Endothelial cell of umbilical vein (primary cell): ENCODE results near the gene RGSL1. TPM values are rescaled to one million over a fixed set of nuclear protein-coding genes. Genes with fewer than 3 reads are reported as not detected.

Source experiments
- BruUV-seq: library from RNA; stranded (reverse); fragments of 400-500 nt; replicated peaks from 2 replicates; lab custom pipeline; 2021; lab: Mats Ljungman, UMichigan
- CTCF ChIA-PET: fragments of 300-600, 350-600 bp; sonication (Branson Sonifier 250); formaldehyde crosslinking; loops from one replicate; lab custom pipeline; 2021; ENCODE audit warnings: antibody characterized with exemption, inconsistent platforms; lab: Charles Lee
- POLR2A ChIA-PET: fragments of 300-600, 350-600 bp; sonication (Branson Sonifier 250); formaldehyde crosslinking; loops from one replicate; lab custom pipeline; 2021; ENCODE audit warnings: antibody characterized with exemption, inconsistent platforms; lab: Charles Lee
- DNase-seq: peaks from one replicate; pipeline ENCODE4 v3.0.0-alpha.2; 2011; ENCODE audit warnings: low read depth, low spot score
- FAIRE-seq: peaks from 2 replicates; lab custom pipeline; 2011; peaks lifted over from hg19 to GRCh38; lab: Jason Lieb, UNC
- H2AFZ ChIP-seq: 2 replicates; pipeline ENCODE4 v1.6.0; 2012; ENCODE audit warnings: low read depth, low read length, control low read depth, inconsistent platforms
- H3K27ac ChIP-seq: 2 replicates; pipeline ENCODE4 v1.5.1; 2011; ENCODE audit warnings: low read depth, mild to moderate bottlenecking, control low read depth, low read length, moderate library complexity; ENCODE audit not compliant: insufficient read depth
- H3K27me3 ChIP-seq, 2 experiments: 2 replicates each; pipeline versions ENCODE4 v1.6.0 to v1.6.1; 2011; ENCODE audit warnings: low read length in 2 of 2, mixed read lengths in 1 of 2; ENCODE audit not compliant: control insufficient read depth in 2 of 2, insufficient read depth in 2 of 2
- H3K36me3 ChIP-seq, 2 experiments: 2 replicates in 1 of 2; 3 replicates in 1 of 2; pipeline ENCODE4 v1.5.1; 2011; ENCODE audit warnings: low read length in 2 of 2, mild to moderate bottlenecking in 1 of 2, moderate library complexity in 1 of 2; ENCODE audit not compliant: control insufficient read depth in 2 of 2, insufficient read depth in 2 of 2; ENCODE audit errors: extremely low read depth in 1 of 2
- H3K4me1 ChIP-seq: 3 replicates; pipeline ENCODE4 v1.5.1; 2011; ENCODE audit warnings: mild to moderate bottlenecking, low read length; ENCODE audit not compliant: control insufficient read depth, insufficient read depth; ENCODE audit errors: extremely low read depth
- H3K4me2 ChIP-seq: 2 replicates; pipeline ENCODE4 v1.6.1; 2011; ENCODE audit warnings: low read length, control low read depth, mixed read lengths; ENCODE audit not compliant: insufficient read depth
- H3K4me3 ChIP-seq, 3 experiments: fragments of 200-600 bp in 1 of 3; sonication (generic), shearing (Covaris generic) in 1 of 3; replicated peaks in 1 of 3; 2 replicates each; pipeline ENCODE4 v1.5.1; 2011 to 2016; ENCODE audit warnings: control low read depth in 3 of 3, low read length in 3 of 3, mild to moderate bottlenecking in 2 of 3, inconsistent platforms in 1 of 3, low read depth in 1 of 3, moderate library complexity in 1 of 3; ENCODE audit not compliant: insufficient read depth in 1 of 3
- H3K79me2 ChIP-seq: 2 replicates; pipeline ENCODE4 v1.6.0; 2012; ENCODE audit warnings: low read length, inconsistent platforms; ENCODE audit not compliant: control insufficient read depth, insufficient read depth
- H3K9ac ChIP-seq: replicated peaks from 2 replicates; pipeline ENCODE3; 2011; ENCODE audit warnings: low read length, control low read depth; ENCODE audit not compliant: insufficient read depth; ENCODE audit errors: extremely low read depth
- H3K9me1 ChIP-seq: replicated peaks from 3 replicates; pipeline ENCODE4 v1.6.0; 2011; ENCODE audit warnings: mild to moderate bottlenecking, low read length; ENCODE audit not compliant: control insufficient read depth, insufficient read depth; ENCODE audit errors: extremely low read depth
- H3K9me3 ChIP-seq: replicated peaks from 2 replicates; pipeline ENCODE4 v1.5.1; 2012; ENCODE audit warnings: low read length, inconsistent platforms; ENCODE audit not compliant: control insufficient read depth, insufficient read depth
- H4K20me1 ChIP-seq: replicated peaks from 2 replicates; pipeline ENCODE3; 2011; ENCODE audit warnings: mild to moderate bottlenecking, low read length; ENCODE audit not compliant: control insufficient read depth, insufficient read depth; ENCODE audit errors: extremely low read depth
- EZH2 ChIP-seq: IDR thresholded peaks from 2 replicates; pipeline ENCODE4 v1.6.1; 2012; ENCODE audit warnings: borderline replicate concordance, low read depth, mild to moderate bottlenecking, moderate library complexity, low read length, inconsistent platforms; ENCODE audit not compliant: severe bottlenecking
- FOS ChIP-seq: IDR thresholded peaks from 2 replicates; pipeline ENCODE4 v1.6.1; 2011; ENCODE audit warnings: mild to moderate bottlenecking, low read length, moderate library complexity, borderline replicate concordance; ENCODE audit not compliant: insufficient read depth
- GATA2 ChIP-seq: IDR thresholded peaks from 2 replicates; pipeline ENCODE4 v1.7.0; 2011; ENCODE audit warnings: low read depth, mild to moderate bottlenecking, moderate library complexity, mixed read lengths, low read length; ENCODE audit not compliant: insufficient read length, insufficient read depth
- JUN ChIP-seq: IDR thresholded peaks from 2 replicates; pipeline ENCODE4 v1.6.1; 2011; ENCODE audit warnings: borderline replicate concordance, low read depth; ENCODE audit not compliant: insufficient read length, insufficient read depth
- MYC ChIP-seq: IDR thresholded peaks from one replicate; pipeline ENCODE4 v1.6.1; 2011; ENCODE audit warnings: mild to moderate bottlenecking, low read depth, low read length
- POLR2A ChIP-seq: IDR thresholded peaks from 2 replicates; pipeline ENCODE4 v1.6.1; 2012; ENCODE audit warnings: low read depth, mild to moderate bottlenecking, control low read depth, low read length
- dilution Hi-C: fragments of 300-500 bp; cut with MboI; formaldehyde crosslinking; loops from one replicate; pipeline ENCODE4 v1.15.0; 2019; ENCODE audit warnings: low sequenced_read_pairs; ENCODE audit not compliant: extremely low pct_ligation_motif_present
- intact Hi-C: fragments of 100-400 bp; cut with micrococcal nuclease; formaldehyde crosslinking; loops from one replicate; pipeline ENCODE4 v1.10.0; 2022
- polyA plus RNA-seq, 4 experiments: library from polyadenylated mRNA; depleted of rRNA in 3 of 4; stranded (reverse) in 3 of 4; unstranded in 1 of 4; fragments of >200 nt; gene quantifications; 2 replicates each; pipeline versions ENCODE4 v1.2.1 to v1.2.3, GENCODE V29; 2011 to 2012; ENCODE audit warnings: missing spikeins in 1 of 4
- total RNA-seq: library from RNA; stranded (reverse); gene quantifications from 2 replicates; pipeline ENCODE4 v1.2.3, GENCODE V29; 2021
- TF ChIP-seq, protein P1 (sequence below): IDR thresholded peaks from 2 replicates; pipeline ENCODE4 v1.6.1; 2011; ENCODE audit not compliant: insufficient read depth, insufficient read length
- TF ChIP-seq, protein P2 (sequence below), 2 donors: IDR thresholded peaks; 1 replicate in 1 of 2; 2 replicates in 1 of 2; pipeline ENCODE4 v1.5.1; 2011; ENCODE audit warnings: low read length in 2 of 2, mild to moderate bottlenecking in 2 of 2, moderate library complexity in 2 of 2, control low read depth in 1 of 2, inconsistent platforms in 1 of 2, low read depth in 1 of 2; ENCODE audit not compliant: insufficient read depth in 1 of 2; ENCODE audit errors: extremely low read depth in 1 of 2

RGSL1 gene
- total and polyA plus RNA-seq, 2 donors (not counting 3 experiments of a cell fraction or from before 2014, with no cell fraction given) = not detected

DNA sequence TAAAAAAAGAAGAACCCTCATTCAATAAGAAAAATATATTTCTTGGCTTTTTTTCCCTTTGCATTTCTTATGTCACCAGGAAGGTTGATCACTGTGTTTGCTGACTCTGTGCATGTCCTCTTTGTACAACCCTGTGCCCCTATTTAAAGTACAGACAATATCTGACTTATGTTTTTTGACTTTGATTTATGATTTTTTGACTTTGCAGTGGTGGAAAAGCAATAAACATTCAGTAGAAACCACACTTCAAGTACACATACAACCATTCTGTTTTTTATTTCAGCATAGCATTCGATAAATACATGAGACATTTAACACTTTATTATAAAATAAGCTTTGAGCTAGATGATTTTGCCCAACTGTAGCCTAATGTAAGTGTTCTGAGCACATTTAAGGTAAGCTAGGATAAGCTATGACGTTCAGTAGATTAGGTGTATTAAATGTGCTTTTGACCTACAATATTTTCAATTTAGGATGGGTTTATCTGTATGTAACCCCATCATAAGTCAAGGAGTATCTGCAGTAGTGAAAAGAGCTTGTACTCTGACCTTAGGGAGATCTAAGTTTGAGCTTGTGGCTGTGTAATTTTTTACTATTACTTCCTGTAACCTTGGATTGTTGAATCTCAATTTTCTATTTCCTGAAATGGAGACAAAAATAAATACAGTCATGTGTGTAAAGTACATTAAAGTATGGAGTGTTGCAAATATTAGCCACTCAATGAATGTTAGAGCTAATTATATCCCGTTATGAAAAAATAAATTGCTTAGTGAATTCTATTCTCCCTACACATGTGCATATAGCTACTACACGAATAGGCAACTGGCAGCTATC lies 137.9 kb downstream of the RGSL1 start:
- Histone ChIP-seq H3K4me2 (peak overlapping the region; percentile 98), H3K27ac (no peak overlapping the region), H3K4me3 (peak overlapping the region in 1 of 3 experiments; percentile 99), H2AFZ (no peak overlapping the region), H3K79me2 (no peaks in the 10 kb centered on the region), H3K9ac (no peak overlapping the region), H3K9me3 (no peaks in the 10 kb centered on the region), H3K27me3 (peaks cover 0 to 1% of the 10 kb centered on the region in 2 experiments), H4K20me1 (no peaks in the 10 kb centered on the region), H3K9me1 (no peaks in the 10 kb centered on the region), H3K4me1 (peaks cover 9% of the 10 kb centered on the region), H3K36me3 (no peaks in the 10 kb centered on the region)
- no TSS peak for BruUV-seq
- ChIA-PET POLR2A (no interaction called here), CTCF (interaction anchor here (1.9 to 4.3 kb wide), 6 partner anchors 11 to 197 kb away, joined by 5 to 15 read pairs (median 9); partner anchors contain the start of gene RGS16)
- no peak for FAIRE-seq
- dilution Hi-C loops (no loop called here), intact Hi-C loops (no loop called here)
- no peak for DNase-seq
- TF ChIP-seq, protein P1, sequence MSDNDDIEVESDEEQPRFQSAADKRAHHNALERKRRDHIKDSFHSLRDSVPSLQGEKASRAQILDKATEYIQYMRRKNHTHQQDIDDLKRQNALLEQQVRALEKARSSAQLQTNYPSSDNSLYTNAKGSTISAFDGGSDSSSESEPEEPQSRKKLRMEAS = no peak
- TF ChIP-seq EZH2 (no peak), GATA2 (no peak), POLR2A (no peak), FOS (no peak), MYC (no peak), JUN (no peak)
- TF ChIP-seq, protein P2, sequence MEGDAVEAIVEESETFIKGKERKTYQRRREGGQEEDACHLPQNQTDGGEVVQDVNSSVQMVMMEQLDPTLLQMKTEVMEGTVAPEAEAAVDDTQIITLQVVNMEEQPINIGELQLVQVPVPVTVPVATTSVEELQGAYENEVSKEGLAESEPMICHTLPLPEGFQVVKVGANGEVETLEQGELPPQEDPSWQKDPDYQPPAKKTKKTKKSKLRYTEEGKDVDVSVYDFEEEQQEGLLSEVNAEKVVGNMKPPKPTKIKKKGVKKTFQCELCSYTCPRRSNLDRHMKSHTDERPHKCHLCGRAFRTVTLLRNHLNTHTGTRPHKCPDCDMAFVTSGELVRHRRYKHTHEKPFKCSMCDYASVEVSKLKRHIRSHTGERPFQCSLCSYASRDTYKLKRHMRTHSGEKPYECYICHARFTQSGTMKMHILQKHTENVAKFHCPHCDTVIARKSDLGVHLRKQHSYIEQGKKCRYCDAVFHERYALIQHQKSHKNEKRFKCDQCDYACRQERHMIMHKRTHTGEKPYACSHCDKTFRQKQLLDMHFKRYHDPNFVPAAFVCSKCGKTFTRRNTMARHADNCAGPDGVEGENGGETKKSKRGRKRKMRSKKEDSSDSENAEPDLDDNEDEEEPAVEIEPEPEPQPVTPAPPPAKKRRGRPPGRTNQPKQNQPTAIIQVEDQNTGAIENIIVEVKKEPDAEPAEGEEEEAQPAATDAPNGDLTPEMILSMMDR (IDR thresholded peaks at IDR 0.05; ENCODE audit: extremely low read depth in 1 of 2, insufficient read depth in 1 of 2, low read depth in 1 of 2, low read length in 2 of 2) = no peak
